K562 (cell line): ENCODE measurements around the gene HAUS1. TPM values are rescaled to one million over a fixed set of nuclear protein-coding genes. Genes with fewer than 3 reads are reported as not detected.

Experiments
- ARID3A ChIP-seq: IDR thresholded peaks from 2 replicates; pipeline ENCODE4 v1.6.1; 2012; ENCODE audit warnings: low read depth, low read length, improper control_type of control experiment, borderline replicate concordance
- CBX3 ChIP-seq, 2 experiments: IDR thresholded peaks; 1 replicate in 1 of 2; 2 replicates in 1 of 2; pipeline ENCODE4 v1.6.1; 2012; ENCODE audit warnings: inconsistent platforms in 2 of 2, low read length in 2 of 2, borderline replicate concordance in 1 of 2, control low read depth in 1 of 2
- CEBPZ ChIP-seq: fragments of 150-350 bp; IDR thresholded peaks from 2 replicates; pipeline ENCODE4 v1.6.1; 2014; ENCODE audit warnings: low read depth, mild to moderate bottlenecking, low read length, borderline replicate concordance
- EHMT2 ChIP-seq: fragments of 450-650 bp; IDR thresholded peaks from 2 replicates; pipeline ENCODE4 v1.6.1; 2018; ENCODE audit warnings: antibody characterized with exemption
- ELF2 ChIP-seq: fragments of 250-450 bp; sonication (Bioruptor Pico); IDR thresholded peaks from 2 replicates; pipeline ENCODE4 v1.5.0; 2021; ENCODE audit warnings: mild to moderate bottlenecking
- EWSR1 ChIP-seq: fragments of 450-650 bp; IDR thresholded peaks from 2 replicates; pipeline ENCODE4 v1.6.1; 2018; ENCODE audit warnings: borderline replicate concordance, mild to moderate bottlenecking, low read depth, moderate library complexity; ENCODE audit not compliant: partially characterized antibody
- HDAC8 ChIP-seq: fragments of 450-650 bp; IDR thresholded peaks from 2 replicates; pipeline ENCODE4 v1.6.1; 2016; ENCODE audit warnings: mild to moderate bottlenecking, missing genetic modification characterization, moderate library complexity, missing compliant biosample characterization
- HSF4 ChIP-seq: fragments of 250-450 bp; sonication (Bioruptor Pico); IDR thresholded peaks from 2 replicates; pipeline ENCODE4 v2.1.2; 2022; ENCODE audit warnings: mild to moderate bottlenecking, moderate library complexity, borderline replicate concordance
- MAFK ChIP-seq: IDR thresholded peaks from 2 replicates; pipeline ENCODE4 v1.6.1; 2011; ENCODE audit warnings: low read length, improper control_type of control experiment
- MCM2 ChIP-seq: fragments of 450-650 bp; IDR thresholded peaks from 2 replicates; pipeline ENCODE4 v1.6.1; 2017; ENCODE audit warnings: low read depth, mild to moderate bottlenecking
- MCM5 ChIP-seq: fragments of 450-650 bp; IDR thresholded peaks from 2 replicates; pipeline ENCODE4 v1.6.1; 2016; ENCODE audit warnings: low read depth
- MTA3 ChIP-seq: fragments of 450-650 bp; formaldehyde crosslinking; IDR thresholded peaks from 2 replicates; pipeline ENCODE4 v1.6.1; 2017; ENCODE audit warnings: mild to moderate bottlenecking, borderline replicate concordance
- RBBP5 ChIP-seq: fragments of 200-600 bp; sonication (generic); IDR thresholded peaks from 2 replicates; pipeline ENCODE4 v1.6.1; 2012; ENCODE audit warnings: borderline replicate concordance, mild to moderate bottlenecking, low read length, control low read depth, inconsistent platforms; ENCODE audit not compliant: insufficient read depth, poor library complexity, severe bottlenecking
- RBM25 ChIP-seq: fragments of 200-400 bp; formaldehyde crosslinking; IDR thresholded peaks from 2 replicates; pipeline ENCODE4 v1.6.1; 2018; ENCODE audit warnings: low read length, low read depth, moderate library complexity; ENCODE audit not compliant: severe bottlenecking
- TCF15 ChIP-seq: fragments of 250-450 bp; sonication (Bioruptor Pico); IDR thresholded peaks from 2 replicates; pipeline ENCODE4 v1.8.0; 2022; ENCODE audit warnings: moderate library complexity, mild to moderate bottlenecking, inconsistent platforms
- ZNF232 ChIP-seq: sonication (generic); formaldehyde crosslinking; IDR thresholded peaks from 2 replicates; pipeline ENCODE4 v1.8.0; 2022; ENCODE audit warnings: mild to moderate bottlenecking, missing genetic modification reagents
- ZNF24 ChIP-seq: fragments of 450-650 bp; IDR thresholded peaks from 2 replicates; pipeline ENCODE4 v1.6.1; 2016
- polyA plus RNA-seq, 8 experiments: library from polyadenylated mRNA; depleted of rRNA in 4 of 8; stranded (reverse) in 5 of 8; unstranded in 3 of 8; fragments of >200 nt; fragmentation: Nextera tagmentation in 2 of 8; fragmentation: Illumina TruSeq in 1 of 8; extraction: Ambion mirVana in 2 of 8; extraction: Trizol in 1 of 8; gene quantifications; 2 replicates each; pipeline versions ENCODE4 v1.2.1 to v1.2.3, GENCODE V29; 2011 to 2014; ENCODE audit warnings: inconsistent platforms in 1 of 8, missing spikeins in 1 of 8
- total RNA-seq, 7 experiments: library from RNA; depleted of rRNA in 6 of 7; stranded (reverse); fragments of >200 nt in 6 of 7; fragmentation: Illumina TruSeq in 2 of 7; extraction: Trizol in 2 of 7; gene quantifications; 2 replicates each; pipeline versions ENCODE4 v1.2.1 to v1.2.3, GENCODE V29; 2011 to 2021; ENCODE audit warnings: low replicate concordance in 1 of 7
- TF ChIP-seq, protein P1 (sequence below): fragments of 250-450 bp; sonication (Bioruptor Pico); IDR thresholded peaks from 2 replicates; pipeline ENCODE4 v1.5.0; 2021; ENCODE audit warnings: mild to moderate bottlenecking, moderate library complexity

The HAUS1 gene
- total and polyA plus RNA-seq, 9 of the 15 experiments (the other 6 are each of a cell fraction or from before 2014, with no cell fraction given), result 45.6 to 135 (median 76.3) TPM

- TF ChIP-seq ARID3A (no peak), RBM25 (no peak), EHMT2 (no peak), MCM5 (no peak), ZNF24 (no peak), HDAC8 (no peak), CBX3 (IDR thresholded peaks at IDR 0.05; ENCODE audit: borderline replicate concordance in 1 of 2, low read length in 2 of 2) (no peak), MAFK (no peak), HSF4 (CRISPR knock-in tag) (no peak), ZNF232 (CRISPR knock-in tag) (no peak), TCF15 (CRISPR knock-in tag) (no peak), ELF2 (CRISPR knock-in tag) (peak; percentile 98), RBBP5 (peak; percentile 89), MTA3 (no peak; the same call in 1 of the 2 replicates), CEBPZ (no peak), EWSR1 (no peak), MCM2 (no peak)
- TF ChIP-seq, protein P1, sequence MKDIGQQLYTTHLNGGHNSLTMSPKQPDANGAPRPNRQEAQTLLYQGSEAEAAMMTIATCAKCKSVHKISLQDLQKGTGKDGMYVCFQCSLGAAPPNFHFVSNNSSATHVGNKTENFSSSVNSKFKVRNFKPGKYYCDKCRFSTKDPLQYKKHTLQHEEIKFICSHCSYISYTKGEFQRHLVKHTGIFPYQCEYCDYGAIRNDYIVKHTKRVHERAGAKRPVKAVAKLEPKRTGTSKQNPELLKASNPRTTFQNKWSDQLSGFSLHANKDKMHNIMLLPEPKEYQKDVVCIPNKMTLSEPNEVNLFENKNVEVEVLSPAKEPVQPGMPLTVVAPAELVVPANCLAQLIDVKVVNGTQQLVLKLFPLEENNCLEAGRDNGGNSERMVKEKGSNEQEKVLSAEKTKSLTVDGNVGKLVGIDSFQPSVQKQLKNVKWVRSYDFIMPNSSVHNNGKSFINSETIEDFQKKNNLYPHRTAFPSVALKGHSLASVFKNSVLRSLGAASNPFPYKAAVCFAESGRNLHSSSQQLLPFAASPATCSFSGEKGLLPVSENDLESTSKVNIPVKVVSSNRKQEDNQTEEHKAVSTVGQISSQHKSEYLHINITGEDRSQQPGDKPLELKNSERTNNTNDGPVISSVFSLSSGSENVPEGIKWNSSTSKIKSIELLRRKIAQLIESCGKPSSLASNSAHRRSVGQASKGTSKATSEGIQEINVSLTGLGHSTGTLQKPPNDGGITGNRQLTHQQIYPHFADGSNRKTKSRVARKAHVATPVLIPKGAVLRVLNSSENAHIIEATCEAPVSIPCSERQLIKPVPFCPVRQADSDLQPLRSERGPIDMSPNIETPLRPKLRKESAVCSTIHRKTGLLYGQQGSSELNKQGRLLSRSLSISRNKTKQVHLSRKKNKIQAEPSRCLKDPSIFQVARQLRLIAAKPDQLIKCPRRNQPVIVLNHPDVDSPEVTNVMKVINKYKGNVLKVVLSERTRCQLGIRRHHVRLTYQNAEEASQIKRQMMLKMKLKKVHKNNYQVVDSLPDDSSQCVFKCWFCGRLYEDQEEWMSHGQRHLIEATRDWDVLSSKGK (CRISPR knock-in tag), result no peak
Measured at GRCh38 chr18:46173393-46174341, 69.5 kb downstream of the HAUS1 start (continued).
